ENCODE measurements around the gene TRIM31.
A peak's percentile ranks its signal among the peaks of the same experiment; 100 is the strongest.

TRIM31 gene

DNA sequence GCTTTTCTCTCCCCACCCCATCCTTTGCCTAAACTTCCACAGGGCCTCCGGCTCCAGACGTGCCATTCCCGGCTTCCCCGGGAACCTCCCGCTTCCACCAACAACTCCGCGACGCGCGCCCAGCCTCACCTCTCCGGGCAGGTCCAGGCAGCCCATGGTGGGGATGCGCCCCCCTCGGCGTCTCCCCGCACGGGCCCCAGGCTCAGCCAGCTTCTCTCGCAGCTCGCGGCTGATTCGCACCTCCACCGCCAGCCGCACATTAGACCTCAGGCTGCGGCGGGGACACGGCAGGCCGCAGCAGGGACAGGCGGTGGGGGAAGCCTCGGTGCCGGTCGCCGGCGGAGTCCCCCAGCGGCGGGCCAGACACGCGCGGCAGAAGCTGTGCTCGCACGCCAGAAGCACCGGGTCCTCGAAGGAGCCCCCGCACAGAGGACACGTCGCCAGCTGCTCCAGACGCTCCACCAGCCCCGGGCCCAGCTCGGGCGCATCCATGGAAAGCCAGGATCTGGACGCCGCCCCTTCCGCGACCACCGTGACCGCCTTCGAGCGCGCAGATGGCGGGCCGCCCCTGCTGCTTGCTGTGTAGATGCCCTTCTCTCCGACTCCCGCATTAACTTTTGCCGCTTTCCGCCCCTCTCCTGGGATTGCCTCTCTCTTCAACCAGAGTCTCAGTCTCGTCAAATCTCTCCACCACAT is 37.6 kb downstream of the TRIM31 start, which contains the start of gene RNF39:
Gene RNF39, minus strand, starts transcription at position 676 of the 696 bp plus-strand sequence. Its CDS starts 184 bp downstream, at position 492.
- WGBS, 2 experiments, result 1% methylated on average over 64 of the region's 64 CpGs
- H3K9me3 ChIP-seq (ENCODE audit: control insufficient read depth, low read length), result no peaks in the 10 kb centered on the region
- H3K36me3 ChIP-seq (ENCODE audit: control insufficient read depth, insufficient read depth, low read length), result no peaks in the 10 kb centered on the region
- H3K27ac ChIP-seq (ENCODE audit: insufficient read depth, low read depth, low read length, poor library complexity, severe bottlenecking), result no peak within 1 kb of the TSS
- peaks cover 20% of the 10 kb centered on the region for H3K4me1 ChIP-seq (ENCODE audit: control insufficient read depth, insufficient read depth, low read length)
- peak within 1 kb of the TSS; percentile 36 for H3K4me3 ChIP-seq (ENCODE audit: insufficient read depth, low read depth, low read length)
- peaks cover 100% of the 10 kb centered on the region for H3K27me3 ChIP-seq (ENCODE audit: control insufficient read depth, insufficient read depth, low read length, poor library complexity, severe bottlenecking)

DNA sequence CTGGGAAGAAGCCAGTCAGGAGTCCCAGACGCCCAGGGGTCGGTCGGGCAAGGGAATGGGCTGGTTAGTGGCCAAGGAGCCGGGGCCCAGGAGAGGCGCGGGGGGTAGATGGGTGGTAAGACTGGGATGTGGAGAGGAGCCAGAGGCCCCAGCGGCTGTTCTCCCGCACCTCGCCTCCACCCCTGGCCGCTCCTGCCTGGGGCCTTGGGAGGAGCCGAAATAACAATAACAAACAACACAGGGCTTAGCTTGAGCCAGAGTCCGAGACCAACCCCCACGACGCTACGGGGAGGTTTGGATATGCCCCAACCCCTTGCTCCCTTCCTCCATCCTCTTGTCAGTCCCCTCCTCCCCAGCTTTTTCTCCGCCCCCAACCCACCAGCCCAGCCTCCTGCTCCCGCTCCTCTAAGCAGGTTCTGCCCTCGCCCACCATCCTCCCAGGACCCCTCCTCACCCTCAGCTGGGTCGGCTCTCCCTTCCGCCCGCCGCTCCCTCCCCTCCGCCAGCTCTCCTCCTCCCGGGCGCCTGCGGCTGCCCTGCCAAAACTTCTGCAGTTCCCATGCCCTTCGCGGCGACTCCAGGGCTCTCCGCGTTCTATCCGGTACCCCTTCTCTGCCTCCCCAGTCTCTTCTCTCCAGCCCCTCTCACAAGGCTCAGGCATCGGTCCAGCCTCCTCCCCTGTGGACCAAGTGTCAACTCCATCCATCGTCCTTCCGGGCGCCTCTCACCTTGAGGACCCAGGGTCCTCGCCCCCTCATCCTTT is 38.4 kb downstream of the TRIM31 start:
- Histone ChIP-seq H3K4me1 (ENCODE audit: control insufficient read depth, insufficient read depth, low read length) (peaks cover 20% of the 10 kb centered on the region), H3K27ac (ENCODE audit: insufficient read depth, low read depth, low read length, poor library complexity, severe bottlenecking) (no peak overlapping the region), H3K36me3 (ENCODE audit: control insufficient read depth, insufficient read depth, low read length) (no peaks in the 10 kb centered on the region), H3K27me3 (ENCODE audit: control insufficient read depth, insufficient read depth, low read length, poor library complexity, severe bottlenecking) (peaks cover 94% of the 10 kb centered on the region), H3K4me3 (ENCODE audit: insufficient read depth, low read depth, low read length) (peak overlapping the region; percentile 36), H3K9me3 (ENCODE audit: control insufficient read depth, low read length) (no peaks in the 10 kb centered on the region)
- WGBS, 2 experiments, result 0 to 2% methylated on average over 37 of the region's 37 CpGs

DNA sequence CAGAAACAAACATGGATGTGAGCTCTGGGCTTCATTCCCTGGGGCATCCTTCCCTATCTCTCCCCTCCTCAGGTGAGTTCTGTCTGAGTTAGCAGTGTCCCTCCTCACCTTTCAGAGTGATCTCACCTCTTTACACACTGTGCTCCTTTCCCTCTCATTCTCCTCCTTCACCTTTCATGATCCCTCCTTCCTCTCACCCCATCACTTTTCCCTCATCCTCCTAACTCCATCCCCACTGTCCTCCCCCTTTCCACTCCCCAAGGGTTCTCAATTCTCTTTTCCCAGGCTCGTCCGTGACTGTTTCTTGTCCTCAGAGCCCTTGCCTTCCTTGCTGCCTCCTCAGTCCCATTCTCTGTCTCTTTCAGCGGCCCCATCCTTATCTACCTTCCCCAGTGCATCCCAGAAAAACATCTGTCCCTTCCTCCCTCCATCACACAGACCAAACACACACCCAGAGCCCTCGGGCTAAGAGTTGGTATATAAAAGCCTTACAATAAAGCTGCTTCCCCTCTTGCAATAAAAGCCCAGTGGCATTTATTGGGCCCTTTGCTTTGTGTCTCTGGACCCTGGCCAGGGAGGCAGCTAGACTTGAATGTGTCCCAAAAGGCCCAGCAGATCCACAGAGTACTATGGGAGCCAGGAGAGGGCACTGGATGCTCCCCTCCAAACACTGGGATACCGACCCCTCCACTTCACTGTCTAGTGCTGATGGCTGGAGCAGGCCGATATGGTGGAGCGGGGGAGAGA is 39.2 kb downstream of the TRIM31 start:
- peaks cover 86% of the 10 kb centered on the region for H3K27me3 ChIP-seq (ENCODE audit: control insufficient read depth, insufficient read depth, low read length, poor library complexity, severe bottlenecking)
- H3K36me3 ChIP-seq (ENCODE audit: control insufficient read depth, insufficient read depth, low read length), result no peaks in the 10 kb centered on the region
- H3K9me3 ChIP-seq (ENCODE audit: control insufficient read depth, low read length), result no peaks in the 10 kb centered on the region
- 38 to 41% methylated on average over 7 of the region's 7 CpGs for WGBS, 2 experiments
- no peak overlapping the region for H3K27ac ChIP-seq (ENCODE audit: insufficient read depth, low read depth, low read length, poor library complexity, severe bottlenecking)
- peaks cover 20% of the 10 kb centered on the region for H3K4me1 ChIP-seq (ENCODE audit: control insufficient read depth, insufficient read depth, low read length)
- no peak overlapping the region for H3K4me3 ChIP-seq (ENCODE audit: insufficient read depth, low read depth, low read length)

DNA sequence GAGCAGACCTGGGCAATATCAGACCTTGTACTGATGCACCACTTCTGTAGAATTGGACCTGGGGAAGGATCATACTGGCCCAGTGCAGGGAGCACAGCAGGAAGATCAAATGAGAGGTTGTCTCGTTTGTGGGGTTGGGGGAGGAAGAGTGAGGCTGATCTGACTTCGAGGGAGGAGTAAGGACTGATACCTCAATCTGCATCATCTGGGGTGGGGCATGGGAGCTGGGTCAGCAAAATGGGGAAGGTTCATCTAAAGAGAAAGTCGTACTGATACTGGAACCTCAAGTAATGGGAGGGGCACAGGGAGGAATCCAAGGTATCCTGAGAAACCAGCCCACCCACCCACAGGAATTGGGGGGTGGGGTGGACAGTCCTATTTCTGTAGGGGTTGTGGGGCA is 41.0 kb downstream of the TRIM31 start:
- peaks cover 68% of the 10 kb centered on the region for H3K27me3 ChIP-seq (ENCODE audit: control insufficient read depth, insufficient read depth, low read length, poor library complexity, severe bottlenecking)
- no peaks in the 10 kb centered on the region for H3K36me3 ChIP-seq (ENCODE audit: control insufficient read depth, insufficient read depth, low read length)
- no peaks in the 10 kb centered on the region for H3K9me3 ChIP-seq (ENCODE audit: control insufficient read depth, low read length)
- no peak overlapping the region for H3K27ac ChIP-seq (ENCODE audit: insufficient read depth, low read depth, low read length, poor library complexity, severe bottlenecking)
- no peak overlapping the region for H3K4me3 ChIP-seq (ENCODE audit: insufficient read depth, low read depth, low read length)
- WGBS, 2 experiments, result 50 to 55% methylated on average over 3 of the region's 3 CpGs
- peaks cover 26% of the 10 kb centered on the region for H3K4me1 ChIP-seq (ENCODE audit: control insufficient read depth, insufficient read depth, low read length)

DNA sequence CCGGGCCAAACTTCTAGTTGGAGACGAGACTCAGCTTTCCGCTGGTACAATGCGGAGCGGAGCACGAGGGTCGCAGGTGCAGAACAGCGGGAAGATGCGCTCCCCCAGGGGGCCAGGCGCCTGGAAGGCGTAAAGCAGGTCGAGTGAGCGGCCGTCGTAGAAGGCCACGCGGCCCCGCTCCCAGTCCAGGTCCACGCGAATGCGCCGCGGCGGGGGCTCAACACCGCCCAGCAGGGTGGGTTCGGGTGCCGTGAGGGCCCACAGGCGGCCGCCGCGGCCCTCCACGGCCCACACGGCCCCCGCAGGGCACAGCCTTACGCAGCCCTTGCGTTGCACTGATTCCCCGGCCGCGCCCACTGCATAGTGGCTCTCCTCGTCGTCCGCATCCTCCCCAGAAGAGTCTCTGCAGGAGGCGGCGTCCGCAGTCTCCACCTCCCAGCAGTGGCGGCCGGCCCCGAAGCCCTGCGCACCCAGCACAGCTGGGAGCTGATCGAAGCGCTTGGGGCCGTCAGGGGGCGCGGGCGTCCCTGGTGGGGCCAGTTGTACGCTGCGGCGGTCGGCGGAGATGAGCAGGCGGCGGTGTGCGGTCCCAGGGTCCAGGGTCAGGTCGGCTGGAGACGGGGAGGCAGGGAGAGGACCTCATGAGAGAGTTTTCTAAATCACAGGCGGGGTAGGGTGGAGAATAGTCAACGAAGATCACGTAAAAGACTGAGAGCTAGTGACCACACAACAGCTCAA is 41.6 kb downstream of the TRIM31 start:
- no peaks in the 10 kb centered on the region for H3K9me3 ChIP-seq (ENCODE audit: control insufficient read depth, low read length)
- peaks cover 26% of the 10 kb centered on the region for H3K4me1 ChIP-seq (ENCODE audit: control insufficient read depth, insufficient read depth, low read length)
- WGBS, 2 experiments, result 17 to 20% methylated on average over 68 of the region's 68 CpGs
- H3K4me3 ChIP-seq (ENCODE audit: insufficient read depth, low read depth, low read length), result peak overlapping the region; percentile 18
- no peak overlapping the region for H3K27ac ChIP-seq (ENCODE audit: insufficient read depth, low read depth, low read length, poor library complexity, severe bottlenecking)
- no peaks in the 10 kb centered on the region for H3K36me3 ChIP-seq (ENCODE audit: control insufficient read depth, insufficient read depth, low read length)
- H3K27me3 ChIP-seq (ENCODE audit: control insufficient read depth, insufficient read depth, low read length, poor library complexity, severe bottlenecking), result peaks cover 61% of the 10 kb centered on the region

DNA sequence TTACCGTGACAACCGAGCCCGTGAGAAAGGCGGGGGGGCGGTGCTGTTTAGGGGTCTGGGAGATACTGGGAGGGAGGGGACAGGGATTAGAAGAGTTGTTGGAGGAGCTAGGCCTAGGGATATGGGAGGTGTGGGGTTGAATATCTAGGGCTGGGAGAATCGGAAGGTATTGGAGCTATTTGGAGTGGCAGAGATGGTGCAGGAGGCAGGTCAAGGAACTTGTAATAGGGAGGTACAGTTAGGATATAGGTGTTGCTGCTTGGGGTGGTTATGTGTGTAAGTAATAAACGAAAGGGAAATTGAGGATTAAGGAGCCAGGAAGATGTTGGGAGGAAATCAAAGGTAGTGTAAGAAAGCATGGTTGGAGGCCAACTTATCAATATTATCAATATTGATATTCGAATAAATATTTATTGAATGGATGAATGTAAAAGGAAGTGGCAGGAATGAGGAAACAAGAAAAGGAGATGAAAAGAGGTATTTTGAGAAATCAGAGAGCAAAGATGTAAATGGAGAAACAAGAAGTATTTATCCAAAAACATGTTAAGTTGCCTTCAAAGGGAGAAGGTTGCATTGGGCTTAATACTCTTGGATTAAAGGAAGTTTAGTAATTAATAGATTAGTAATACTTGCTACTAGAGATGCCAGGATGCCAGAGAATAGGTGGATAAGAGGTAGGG is 45.3 kb downstream of the TRIM31 start:
- H3K27me3 ChIP-seq (ENCODE audit: control insufficient read depth, insufficient read depth, low read length, poor library complexity, severe bottlenecking), result peaks cover 25% of the 10 kb centered on the region
- peak overlapping the region; percentile 88 for H3K27ac ChIP-seq (ENCODE audit: insufficient read depth, low read depth, low read length, poor library complexity, severe bottlenecking)
- WGBS, 2 experiments, result 17% methylated on average over 8 of the region's 8 CpGs
- no peaks in the 10 kb centered on the region for H3K36me3 ChIP-seq (ENCODE audit: control insufficient read depth, insufficient read depth, low read length)
- H3K9me3 ChIP-seq (ENCODE audit: control insufficient read depth, low read length), result no peaks in the 10 kb centered on the region
- H3K4me3 ChIP-seq (ENCODE audit: insufficient read depth, low read depth, low read length), result peak overlapping the region; percentile 70
- H3K4me1 ChIP-seq (ENCODE audit: control insufficient read depth, insufficient read depth, low read length), result peaks cover 15% of the 10 kb centered on the region

DNA sequence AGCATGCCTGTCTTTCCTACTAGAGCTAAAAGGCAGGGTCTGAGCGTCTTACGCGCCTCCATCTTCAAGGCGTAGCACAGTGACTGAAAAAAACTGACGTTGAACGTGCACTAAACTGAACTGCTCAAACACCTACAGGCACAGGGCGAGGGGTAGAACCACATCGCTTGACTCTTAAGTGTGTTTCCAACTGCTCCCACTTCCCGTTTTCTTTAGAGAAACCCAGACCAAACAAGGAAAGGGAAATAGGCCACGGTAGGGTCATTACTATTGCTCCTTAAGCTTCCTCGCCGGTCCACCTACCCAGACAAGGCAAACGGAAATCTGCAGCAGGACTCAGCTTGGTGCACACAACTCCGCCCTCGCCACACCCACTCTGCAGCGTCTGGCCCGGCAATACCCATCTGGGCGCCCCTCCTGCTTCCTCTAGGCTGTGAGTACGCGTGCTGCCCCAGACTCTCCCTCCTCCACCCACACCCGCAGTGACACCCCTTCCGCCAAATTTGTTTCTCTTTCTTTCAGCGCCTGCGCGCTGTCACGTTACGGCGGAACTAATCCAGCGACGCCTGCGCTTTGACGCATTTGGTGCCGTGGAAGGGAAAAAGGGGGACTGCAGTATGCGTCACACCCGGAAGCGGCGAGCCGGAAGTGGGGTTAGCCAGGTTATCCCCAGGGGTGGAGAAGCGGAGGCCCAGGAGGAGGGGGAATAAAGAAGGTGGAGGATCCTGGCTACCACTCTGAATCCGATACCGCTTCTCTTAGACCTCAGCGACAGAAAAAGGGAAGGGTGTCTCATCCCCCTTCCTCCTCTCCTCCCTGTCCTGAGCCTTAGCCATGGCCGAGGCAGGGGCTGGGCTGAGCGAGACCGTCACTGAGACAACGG is 46.1 kb downstream of the TRIM31 start, which contains the start of gene PPP1R11:
Gene PPP1R11, plus strand, starts transcription at position 622 of the 883 bp plus-strand sequence. Its CDS starts 213 bp downstream, at position 835.
- H3K27me3 ChIP-seq (ENCODE audit: control insufficient read depth, insufficient read depth, low read length, poor library complexity, severe bottlenecking), result peaks cover 17% of the 10 kb centered on the region
- peaks cover 15% of the 10 kb centered on the region for H3K4me1 ChIP-seq (ENCODE audit: control insufficient read depth, insufficient read depth, low read length)
- H3K36me3 ChIP-seq (ENCODE audit: control insufficient read depth, insufficient read depth, low read length), result no peaks in the 10 kb centered on the region
- peak within 1 kb of the TSS; percentile 88 for H3K27ac ChIP-seq (ENCODE audit: insufficient read depth, low read depth, low read length, poor library complexity, severe bottlenecking)
- H3K9me3 ChIP-seq (ENCODE audit: control insufficient read depth, low read length), result no peaks in the 10 kb centered on the region
- peak within 1 kb of the TSS; percentile 70 for H3K4me3 ChIP-seq (ENCODE audit: insufficient read depth, low read depth, low read length)
- WGBS, 2 experiments, result 1% methylated on average over 46 of the region's 46 CpGs

DNA sequence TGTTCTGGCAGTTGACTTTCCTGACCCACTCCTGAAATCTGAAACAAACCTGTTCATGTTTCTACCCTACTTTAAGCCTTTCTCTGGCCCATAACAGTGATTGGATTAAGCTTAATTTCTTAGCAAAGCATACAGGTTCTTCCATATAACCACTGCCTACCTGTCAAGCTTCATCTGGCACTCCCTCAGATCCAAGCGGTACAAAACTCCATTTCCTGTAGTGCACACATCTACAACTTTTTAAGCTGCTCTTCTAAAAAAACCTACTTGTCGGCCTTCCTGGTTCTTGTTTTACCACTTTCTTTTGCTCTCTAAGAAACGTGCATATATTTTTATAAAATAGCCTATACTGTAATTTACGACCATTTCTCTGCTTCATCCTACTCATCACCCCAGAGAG is 46.8 kb downstream of the TRIM31 start:
- no peaks in the 10 kb centered on the region for H3K36me3 ChIP-seq (ENCODE audit: control insufficient read depth, insufficient read depth, low read length)
- WGBS, 2 experiments, result 48 to 54% methylated on average over 4 of the region's 4 CpGs
- H3K9me3 ChIP-seq (ENCODE audit: control insufficient read depth, low read length), result no peaks in the 10 kb centered on the region
- H3K4me3 ChIP-seq (ENCODE audit: insufficient read depth, low read depth, low read length), result peak overlapping the region; percentile 70
- H3K4me1 ChIP-seq (ENCODE audit: control insufficient read depth, insufficient read depth, low read length), result peaks cover 15% of the 10 kb centered on the region
- peak overlapping the region; percentile 88 for H3K27ac ChIP-seq (ENCODE audit: insufficient read depth, low read depth, low read length, poor library complexity, severe bottlenecking)
- peaks cover 10% of the 10 kb centered on the region for H3K27me3 ChIP-seq (ENCODE audit: control insufficient read depth, insufficient read depth, low read length, poor library complexity, severe bottlenecking)

Data from ectodermal cell (in vitro differentiated cells).